Measurements from ENCODE around the gene GPR82.
"Not testable (repeated sequence)": the region's sequence is repeated elsewhere in the genome, so short reads cannot be mapped to it uniquely, and the experiment has no call there.

The GPR82 gene, protein sequence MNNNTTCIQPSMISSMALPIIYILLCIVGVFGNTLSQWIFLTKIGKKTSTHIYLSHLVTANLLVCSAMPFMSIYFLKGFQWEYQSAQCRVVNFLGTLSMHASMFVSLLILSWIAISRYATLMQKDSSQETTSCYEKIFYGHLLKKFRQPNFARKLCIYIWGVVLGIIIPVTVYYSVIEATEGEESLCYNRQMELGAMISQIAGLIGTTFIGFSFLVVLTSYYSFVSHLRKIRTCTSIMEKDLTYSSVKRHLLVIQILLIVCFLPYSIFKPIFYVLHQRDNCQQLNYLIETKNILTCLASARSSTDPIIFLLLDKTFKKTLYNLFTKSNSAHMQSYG

DNA sequence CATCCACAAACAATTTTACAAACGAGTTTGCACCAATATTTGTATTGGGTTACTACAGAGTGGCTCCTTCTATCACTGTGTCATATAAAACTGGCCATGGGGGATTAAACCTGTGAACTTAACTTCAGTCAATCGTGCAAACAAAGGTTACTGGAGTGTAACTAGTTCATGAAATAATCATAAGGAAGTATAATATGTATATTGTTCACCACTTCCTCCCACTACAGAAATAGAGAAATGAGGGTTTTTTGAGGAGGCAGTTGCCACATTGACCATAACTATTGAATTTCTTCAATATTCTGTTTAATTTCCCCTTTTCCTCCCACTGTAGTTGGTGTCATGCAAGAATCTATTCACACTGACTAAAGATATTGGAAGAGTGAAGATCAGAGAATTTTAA lies at the start of gene GPR82:
Gene GPR82, plus strand, starts transcription at position 356 of the 400 bp plus-strand sequence. CDS start 2,846 bp downstream, outside the sequence.
- DNase-seq (ENCODE audit: low read depth) = no peak

DNA sequence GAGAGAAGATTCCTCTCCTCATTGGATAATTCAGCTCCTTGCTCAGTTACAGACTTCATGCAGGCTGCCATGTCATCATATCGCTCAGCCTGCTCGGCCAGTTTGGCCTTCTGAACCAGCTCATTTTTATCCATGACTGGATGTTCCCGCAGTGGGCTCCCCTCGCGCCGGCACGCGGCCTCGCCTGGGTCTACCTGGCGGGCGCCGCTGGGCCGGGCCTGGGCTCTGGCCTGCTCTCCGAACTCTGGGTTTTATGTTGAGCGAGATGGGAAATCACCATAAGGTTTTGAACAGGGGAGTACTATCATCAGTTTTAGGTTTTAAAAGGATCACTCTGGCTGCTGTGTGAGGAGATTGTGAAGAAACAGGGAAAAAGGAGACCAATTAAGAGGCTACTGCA lies 47.6 kb upstream of the GPR82 start:
- DNase-seq (ENCODE audit: low read depth) = not testable (repeated sequence)

DNA sequence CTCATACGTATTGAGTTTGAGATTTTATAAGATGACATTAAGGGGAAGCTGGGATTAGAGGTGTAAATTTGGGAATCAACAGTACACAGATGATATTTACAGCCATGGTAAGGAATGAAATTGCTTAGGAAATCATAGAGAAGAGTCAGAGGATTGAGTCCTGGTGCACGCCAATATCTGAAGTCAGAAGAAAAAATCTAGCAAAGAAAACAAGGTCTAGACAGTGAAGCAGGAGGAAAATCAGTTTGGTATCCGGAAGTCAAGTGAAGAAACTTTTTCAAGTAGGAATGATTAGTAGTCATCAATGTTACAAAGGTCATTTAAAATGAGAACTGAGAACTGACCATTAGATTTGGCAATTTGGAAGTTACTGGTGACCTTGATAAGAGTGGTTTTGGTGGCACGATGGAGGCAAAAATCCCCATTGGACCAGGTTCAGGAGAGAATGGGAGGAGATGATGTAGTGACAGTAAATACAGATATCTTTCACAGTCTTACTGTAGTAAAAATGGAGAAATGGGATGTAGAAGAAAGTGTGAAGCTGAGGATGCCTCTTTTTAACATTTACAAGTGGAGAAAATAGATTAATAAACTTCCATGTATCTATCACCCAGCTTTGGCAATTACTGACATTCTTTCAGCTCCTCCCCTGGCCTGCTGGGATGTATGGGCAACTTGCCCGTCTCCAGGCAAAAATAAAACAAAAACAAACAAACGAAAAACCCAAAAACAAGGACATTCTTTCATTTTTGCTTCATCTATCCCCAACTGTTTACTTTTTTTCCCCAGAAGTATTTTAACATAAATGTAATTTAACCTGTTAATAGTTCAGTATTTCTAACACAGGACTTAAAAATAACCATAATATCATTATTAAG lies 46.6 kb upstream of the GPR82 start:
- DNase-seq (ENCODE audit: low read depth) = no peak

DNA sequence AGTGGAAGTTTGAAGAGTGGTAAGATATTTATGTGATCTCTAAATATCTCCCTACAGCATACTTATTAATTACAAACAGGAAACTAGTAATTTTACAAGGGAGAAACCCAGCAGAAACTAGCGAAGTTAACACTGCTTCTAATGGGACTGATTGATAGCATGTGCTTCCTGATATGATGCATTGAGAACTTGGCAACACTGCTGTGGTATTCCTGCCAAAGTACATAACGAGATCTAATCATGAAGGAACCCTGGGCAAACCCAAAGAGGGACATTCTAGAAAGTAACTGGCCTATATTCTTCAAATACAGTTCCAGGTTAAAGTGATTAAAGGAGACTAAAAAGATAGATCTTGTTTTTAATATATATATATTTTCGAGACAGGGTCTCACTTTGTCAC lies 39.8 kb upstream of the GPR82 start:
- no peak for DNase-seq (ENCODE audit: low read depth)

DNA sequence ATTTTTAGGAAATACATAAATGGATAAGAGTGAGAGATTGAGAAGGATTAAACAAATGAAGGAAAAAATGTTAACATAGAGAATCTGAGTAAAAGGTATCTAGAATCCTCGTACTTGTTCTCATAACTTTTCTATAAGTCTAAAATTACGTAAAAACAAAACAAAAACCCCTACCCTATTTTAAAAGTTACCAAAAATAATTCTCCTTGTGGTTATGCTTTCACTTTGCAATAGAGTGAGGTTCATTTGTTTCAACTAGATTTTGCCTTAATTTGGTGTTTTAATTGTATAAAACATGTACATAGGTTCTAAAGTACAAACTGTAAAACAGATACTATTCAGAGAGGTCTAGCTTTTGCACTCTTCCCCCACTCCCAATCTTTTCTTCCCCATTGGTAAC lies 39.0 kb upstream of the GPR82 start:
- DNase-seq (ENCODE audit: low read depth) = no peak

DNA sequence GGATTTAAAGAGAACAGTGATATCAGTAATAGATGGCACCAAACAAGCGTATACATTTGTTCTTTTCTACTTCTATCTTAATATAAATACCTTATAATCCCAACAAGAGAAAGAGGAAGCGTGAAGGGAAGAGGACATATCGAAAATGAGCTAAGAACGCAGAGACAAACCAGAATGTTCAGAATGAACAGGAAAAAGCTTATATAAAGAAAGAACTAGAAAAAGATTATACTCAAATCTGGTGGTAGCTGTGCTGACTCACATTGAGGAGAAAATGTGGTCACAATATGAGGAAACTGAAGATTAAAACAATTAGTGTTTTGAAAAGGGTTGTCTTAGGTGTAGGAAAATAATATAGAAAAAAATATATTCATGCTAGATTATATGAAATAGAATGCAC lies 37.2 kb upstream of the GPR82 start:
- no peak for DNase-seq (ENCODE audit: low read depth)

DNA sequence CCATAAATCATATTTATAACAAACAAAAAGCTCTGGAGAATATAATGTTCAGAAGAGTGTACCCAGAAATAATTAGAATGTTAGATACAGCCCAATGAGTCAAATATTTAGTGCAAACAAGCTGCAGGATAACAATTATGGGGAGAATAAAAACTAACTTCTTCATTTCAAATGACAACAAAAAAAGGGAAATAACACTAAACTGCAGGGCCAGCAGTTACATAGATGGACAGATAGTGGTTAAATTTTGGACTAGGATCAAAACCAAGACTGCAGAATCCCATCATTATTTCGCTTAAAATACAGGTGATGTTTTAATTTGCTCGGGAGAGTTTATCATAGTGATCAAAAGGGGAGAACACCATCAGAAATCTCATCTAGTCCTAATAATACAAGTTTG lies 35.8 kb upstream of the GPR82 start:
- DNase-seq (ENCODE audit: low read depth) = no peak

DNA sequence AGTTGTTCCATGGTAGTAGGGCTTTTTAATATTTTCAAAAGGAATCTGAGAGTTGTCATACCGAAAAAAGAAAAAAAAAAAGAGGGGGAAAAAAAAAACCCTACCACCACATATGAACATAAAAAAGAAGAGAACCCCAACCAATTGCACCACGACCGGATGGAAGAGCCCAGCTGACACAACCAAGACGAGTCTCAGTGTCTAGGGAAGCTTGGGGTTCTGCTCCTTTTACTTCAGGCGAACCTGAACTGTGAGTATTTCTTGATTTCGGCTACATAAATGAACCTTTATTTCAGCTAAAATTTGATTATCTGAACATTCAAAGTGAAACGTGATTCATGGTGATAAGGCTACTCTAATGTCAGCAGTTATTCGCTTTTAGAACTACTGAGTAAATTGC lies 35.1 kb upstream of the GPR82 start, which contains the start of gene GPR34:
Gene GPR34, plus strand, starts transcription at position 139 of the 400 bp plus-strand sequence. CDS start 6,661 bp downstream, outside the sequence.
- DNase-seq (ENCODE audit: low read depth) = no peak

DNA sequence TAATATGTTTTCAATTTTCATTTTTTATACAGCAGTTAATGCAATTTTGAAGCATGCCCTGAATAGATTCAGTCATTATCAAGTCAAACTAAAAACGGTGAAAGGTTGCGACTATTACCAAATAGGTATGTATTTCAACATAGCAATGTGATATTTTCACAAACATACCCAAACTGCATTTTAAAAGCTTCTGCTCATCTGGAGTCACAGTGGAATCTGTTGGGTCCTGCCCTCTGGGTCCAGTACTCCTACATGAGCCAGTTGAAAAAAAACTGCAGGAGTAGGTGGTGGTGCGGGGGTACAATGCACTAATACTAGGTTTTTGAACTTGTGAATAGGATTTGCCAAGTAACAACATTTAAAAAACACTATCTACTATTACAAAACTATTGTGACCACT lies 34.3 kb upstream of the GPR82 start:
- no peak for DNase-seq (ENCODE audit: low read depth)

DNA sequence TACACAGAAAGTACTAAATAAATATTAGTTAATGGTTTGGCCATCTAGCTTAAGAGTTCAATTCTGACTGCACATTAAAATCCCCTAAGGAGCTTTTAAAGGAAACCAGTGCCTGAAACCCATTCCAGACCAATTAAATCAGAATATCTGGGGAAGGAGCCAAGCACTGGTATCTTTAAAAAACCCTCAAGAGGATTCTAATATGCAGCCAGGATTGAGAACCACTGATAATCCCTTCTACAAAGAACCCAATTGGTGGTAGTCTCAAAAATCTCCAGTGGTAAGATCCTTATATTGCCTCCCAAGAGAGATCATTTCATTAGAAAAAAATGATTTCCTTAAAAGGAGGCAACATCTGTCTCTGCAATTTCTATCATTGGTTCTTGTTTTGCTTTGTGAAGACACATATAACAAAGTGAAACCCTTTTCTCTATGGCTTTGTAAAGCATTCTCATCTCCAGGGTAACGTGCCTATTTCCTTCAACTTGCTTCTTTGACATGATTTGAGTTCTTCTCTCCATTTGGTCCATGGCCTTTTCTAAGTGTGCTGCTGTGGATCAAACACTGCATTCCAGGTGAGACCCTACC lies 31.7 kb upstream of the GPR82 start:
- DNase-seq (ENCODE audit: low read depth) = peak; percentile 40

DNA sequence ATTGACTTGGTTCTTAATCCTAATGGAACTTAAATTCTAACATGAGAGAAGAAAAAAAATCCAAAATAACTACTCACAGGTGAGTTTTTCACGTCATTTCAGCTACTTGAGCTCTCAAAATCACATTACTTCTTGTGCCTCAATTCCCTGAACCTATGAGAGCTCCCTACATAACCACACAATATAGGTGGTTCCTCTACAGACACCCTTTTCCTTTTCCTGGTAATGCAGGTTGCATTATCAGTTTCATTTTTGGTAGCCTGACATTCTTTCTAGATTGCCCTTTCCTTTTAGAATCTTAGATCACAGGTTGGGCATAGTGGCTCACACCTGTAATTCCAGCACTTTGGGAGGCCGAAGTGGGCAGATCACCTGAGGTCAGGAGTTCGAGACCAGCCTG lies 31.0 kb upstream of the GPR82 start:
- no peak for DNase-seq (ENCODE audit: low read depth)

DNA sequence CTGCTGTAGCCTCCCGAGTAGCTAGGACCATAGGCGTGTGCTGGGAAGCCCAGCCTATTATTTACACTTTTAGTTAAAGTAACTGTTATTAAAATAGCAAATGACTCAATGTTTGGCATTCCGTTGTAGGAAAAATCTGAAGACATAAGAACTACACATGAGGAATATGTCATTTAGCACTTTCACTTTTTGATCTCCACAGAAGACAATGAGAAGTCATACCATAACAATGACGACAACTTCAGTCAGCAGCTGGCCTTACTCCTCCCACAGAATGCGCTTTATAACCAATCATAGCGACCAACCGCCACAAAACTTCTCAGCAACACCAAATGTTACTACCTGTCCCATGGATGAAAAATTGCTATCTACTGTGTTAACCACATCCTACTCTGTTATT lies 28.6 kb upstream of the GPR82 start:
- no peak for DNase-seq (ENCODE audit: low read depth)

DNA sequence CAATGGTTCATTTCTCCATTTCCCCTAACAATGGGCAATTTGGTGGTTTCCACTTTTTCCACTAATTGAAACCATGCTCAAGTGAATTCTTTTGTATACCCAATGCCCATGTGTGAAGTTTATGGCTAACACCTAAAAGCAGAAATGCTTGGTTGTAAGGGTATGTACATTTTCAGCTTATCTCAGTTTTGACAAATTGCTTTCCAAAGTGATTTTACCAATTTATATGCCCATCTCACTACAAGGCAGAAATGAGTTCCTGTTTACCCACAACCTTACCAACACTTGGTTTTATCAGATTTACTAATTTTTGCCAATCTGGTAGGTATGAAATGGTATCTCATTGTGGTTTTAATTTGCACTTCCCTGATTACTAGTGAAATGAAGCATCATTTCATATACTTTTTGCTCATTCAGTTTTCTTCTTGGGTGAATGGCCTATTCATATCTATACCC lies 20.4 kb upstream of the GPR82 start:
- DNase-seq (ENCODE audit: low read depth) = no peak

DNA sequence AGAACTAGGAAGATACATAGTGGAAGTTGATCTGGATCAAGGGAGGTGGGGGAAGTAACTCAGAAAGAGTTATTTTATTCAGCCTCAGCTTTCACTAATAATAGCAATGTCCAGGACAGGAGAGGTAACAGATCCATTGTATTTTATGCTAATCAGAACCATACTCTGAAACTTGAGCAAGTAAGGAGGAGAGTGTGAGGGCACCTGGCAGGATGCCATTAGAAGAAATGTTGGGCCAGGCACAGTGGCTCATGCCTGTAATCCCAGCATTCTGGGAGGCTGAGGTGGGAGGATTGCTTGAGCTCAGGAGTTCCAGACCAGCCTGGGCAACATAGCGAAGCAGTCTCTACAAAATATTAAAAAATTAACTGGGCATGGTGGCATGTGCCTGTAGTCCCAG lies 18.9 kb upstream of the GPR82 start:
- no peak for DNase-seq (ENCODE audit: low read depth)

DNA sequence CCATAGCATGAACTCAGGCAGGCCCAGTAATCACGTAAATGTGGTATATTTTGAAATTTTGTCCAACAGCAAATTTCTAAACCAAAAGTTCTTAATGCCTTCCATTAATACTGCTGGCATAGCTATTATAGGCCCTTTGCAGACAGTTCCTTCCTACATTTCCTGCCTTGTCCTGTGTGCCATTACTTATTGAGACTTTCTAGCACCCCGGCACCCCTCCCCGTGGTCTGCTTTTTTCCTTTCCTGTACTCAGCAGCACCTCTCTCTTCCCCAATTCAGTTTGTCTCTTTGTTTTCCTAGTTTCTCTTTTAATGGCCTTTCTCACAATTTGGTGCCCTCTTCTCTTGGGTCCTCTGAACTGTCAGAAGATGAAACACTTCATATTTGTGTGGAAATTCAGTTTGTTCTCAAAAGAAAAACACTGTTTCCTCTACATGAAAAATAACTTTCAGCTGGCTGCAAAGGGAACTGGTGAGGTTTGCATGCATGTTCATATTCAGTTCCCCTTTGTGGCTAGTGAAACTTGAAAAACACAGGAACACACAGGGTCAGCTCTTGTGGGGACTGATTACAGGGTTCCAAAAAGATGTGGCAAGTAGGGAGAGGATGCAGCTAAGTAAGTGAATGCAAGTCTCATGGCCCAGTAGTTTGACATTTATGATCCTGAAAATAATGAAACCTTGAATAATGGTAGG lies 18.2 kb upstream of the GPR82 start:
- no peak for DNase-seq (ENCODE audit: low read depth)

DNA sequence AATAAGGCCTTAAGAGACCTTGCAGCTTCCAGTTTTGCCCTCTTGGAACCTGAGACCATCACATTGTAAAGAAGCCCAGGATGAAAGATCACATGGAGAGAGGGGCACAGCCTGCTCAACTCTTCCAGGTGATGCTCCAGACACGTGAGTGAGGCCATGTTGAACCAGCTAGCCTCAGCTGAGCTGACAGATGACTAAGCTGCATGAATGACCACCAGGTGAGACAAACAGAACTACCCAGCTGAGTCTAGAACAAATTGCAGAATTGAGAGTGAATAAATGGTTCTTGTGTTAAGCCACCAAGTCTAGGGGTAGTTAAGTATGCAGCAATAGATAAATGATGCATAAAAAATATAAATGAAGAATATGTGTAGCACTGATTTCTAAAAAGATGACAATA lies 16.8 kb upstream of the GPR82 start:
- DNase-seq (ENCODE audit: low read depth) = no peak

DNA sequence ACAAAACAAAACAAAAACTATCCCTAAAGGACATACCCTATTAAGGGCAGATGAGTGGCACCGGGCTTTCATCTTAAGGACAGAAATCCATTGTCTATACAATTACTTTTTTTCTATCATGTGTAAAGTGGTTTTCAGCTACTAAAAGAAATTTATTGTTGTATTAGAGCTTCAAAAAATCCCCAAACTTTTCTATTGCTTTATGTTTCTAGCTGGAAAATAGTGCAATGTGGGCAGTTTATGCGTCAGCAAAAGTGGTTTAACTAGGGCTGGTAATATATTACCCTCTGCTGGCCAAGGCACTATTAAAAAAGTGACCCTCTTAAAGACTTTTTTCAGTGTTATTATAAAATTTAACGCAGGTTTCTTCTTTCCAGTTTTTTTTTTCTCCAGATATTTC lies 15.5 kb upstream of the GPR82 start:
- DNase-seq (ENCODE audit: low read depth) = no peak

DNA sequence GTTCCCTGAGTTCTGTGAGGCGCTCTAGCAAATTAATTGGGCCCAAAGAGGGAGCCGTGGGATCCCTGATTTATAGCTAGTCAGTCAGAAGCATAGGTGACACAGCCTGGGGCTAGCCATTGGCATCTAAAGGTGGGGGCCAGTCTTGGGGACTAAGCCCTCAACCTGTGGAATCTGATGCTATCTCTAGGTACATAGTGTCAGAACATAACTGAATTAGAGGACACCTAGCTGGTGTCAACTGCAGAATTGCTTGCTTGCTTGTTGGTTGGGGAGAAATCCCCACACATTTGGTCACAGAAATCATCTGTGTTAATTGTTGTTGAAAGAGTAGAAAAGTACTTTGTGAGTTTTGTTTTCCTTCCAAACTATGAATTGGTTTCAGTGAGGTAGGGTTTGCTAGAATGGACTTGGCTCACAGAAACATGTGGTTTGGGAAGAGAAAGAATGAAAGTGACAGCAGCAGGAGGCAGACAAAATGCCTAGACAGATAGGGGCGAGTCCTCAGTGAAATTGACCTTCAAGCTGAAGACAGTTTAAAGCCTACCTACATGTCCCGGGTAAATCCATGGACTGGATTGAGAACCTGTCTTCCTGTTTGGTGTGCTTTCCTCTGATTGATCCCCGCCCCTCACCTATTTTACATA lies 12.8 kb upstream of the GPR82 start:
- DNase-seq (ENCODE audit: low read depth) = no peak

DNA sequence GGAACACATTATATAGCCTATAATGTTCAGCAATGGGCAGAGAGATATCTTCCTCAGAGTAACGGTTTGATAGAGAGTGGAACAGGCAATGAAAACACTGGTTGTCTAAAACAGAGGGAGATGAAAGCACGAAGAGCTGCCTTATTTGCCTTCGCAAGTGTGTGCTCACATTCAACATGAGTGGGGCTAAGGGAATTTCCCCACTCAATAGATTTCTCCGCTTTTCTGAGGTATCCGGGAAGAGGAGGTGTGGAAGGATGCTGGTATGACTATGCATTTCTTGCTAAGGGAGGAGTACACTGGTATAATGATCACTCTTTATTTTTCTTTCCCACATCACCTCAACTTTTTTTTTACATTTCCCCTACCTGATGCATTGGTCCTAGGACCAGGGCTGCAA lies 7.8 kb upstream of the GPR82 start:
- DNase-seq (ENCODE audit: low read depth) = no peak

DNA sequence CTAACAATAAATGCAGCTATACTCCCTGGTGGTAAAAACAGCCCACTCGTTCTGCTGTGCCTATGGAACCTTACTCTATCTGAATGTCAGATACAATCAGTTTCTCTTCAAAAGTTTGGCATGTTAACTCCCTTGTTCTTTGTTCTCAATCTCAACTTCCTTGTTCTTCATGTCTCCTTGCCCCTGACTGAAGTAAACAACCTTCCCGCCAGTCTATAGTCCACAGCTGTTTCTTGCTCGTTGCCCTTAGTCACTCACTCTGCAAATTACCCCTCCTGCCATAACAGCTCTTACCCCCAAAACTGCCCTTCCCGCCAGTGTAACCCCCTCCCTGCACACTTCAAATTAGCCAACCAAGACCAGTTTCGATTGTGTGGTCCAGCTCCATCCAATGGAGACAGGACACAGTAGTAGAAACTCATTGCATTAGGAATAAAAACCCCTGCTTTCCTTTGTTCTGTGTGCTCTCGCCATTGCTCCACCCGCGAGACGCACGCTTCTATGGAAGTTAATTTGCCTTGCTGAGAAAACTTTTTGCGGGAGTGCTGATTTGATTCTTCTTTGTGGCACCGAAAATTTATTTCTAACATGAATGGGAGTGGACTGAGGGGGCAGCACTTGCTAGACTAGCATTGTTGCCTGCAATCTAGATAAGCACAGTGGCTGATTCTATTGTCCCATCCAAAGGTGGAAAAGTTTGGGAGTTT lies 7.1 kb upstream of the GPR82 start:
- DNase-seq (ENCODE audit: low read depth) = no peak
